Measurements from ENCODE around the gene CDH5. TPM values are rescaled to one million over a fixed set of nuclear protein-coding genes. Genes with fewer than 3 reads are reported as not detected.

Gene CDH5
- total RNA-seq: 10 to 100 TPM in 2 of 3 donors, 1 to 10 TPM in 1; 5.5 to 17.0 (median 10.2) TPM
- long read RNA-seq, donor 1, full-length matches to known transcripts: 6 of 18 reads
- long read RNA-seq, donor 1, partial matches to known transcripts: 11 of 18 reads
- long read RNA-seq, donor 1, other reads (novel, unspliced or antisense): 1 of 18 reads
- long read RNA-seq, donor 2: 0 reads

- no peaks in the 10 kb centered on the region for H3K36me3 ChIP-seq (ENCODE audit: low read depth)
- no peaks in the 10 kb centered on the region for H3K9me3 ChIP-seq
- ATAC-seq (peak; percentile 4), DNase-seq (peak; percentile 18 to 63 (median 41))
- TF ChIP-seq CTCF (IDR thresholded peaks at IDR 0.05): no peak
- H3K4me1 ChIP-seq (ENCODE audit: low read depth): peaks cover 6% of the 10 kb centered on the region
- intact Hi-C loops (cut with DNase I, micrococcal nuclease): no loop called here
- H3K4me3 ChIP-seq: no peak within 1 kb of the TSS
These were observed at the start of gene CDH5 for GRCh38 chr16:66366433-66367299. Gene CDH5, plus strand, starts transcription at chr16:66366691. Its CDS starts 12,647 bp downstream, at chr16:66379338.

- Histone ChIP-seq H3K36me3 (ENCODE audit: low read depth) (no peaks in the 10 kb centered on the region), H3K9me3 (no peaks in the 10 kb centered on the region), H3K4me3 (no peak overlapping the region), H3K4me1 (ENCODE audit: low read depth) (peaks cover 4% of the 10 kb centered on the region)
- DNase-seq: no peak
- intact Hi-C loops (cut with DNase I, micrococcal nuclease): no loop called here
- ATAC-seq: no peak
- TF ChIP-seq CTCF (IDR thresholded peaks at IDR 0.05): no peak
These were observed 48.0 kb upstream of the CDH5 start for GRCh38 chr16:66318505-66318904.

- intact Hi-C loops (cut with DNase I, micrococcal nuclease): no loop called here
- Histone ChIP-seq H3K4me1 (ENCODE audit: low read depth) (no peaks in the 10 kb centered on the region), H3K9me3 (no peaks in the 10 kb centered on the region), H3K36me3 (ENCODE audit: low read depth) (no peaks in the 10 kb centered on the region), H3K4me3 (no peak overlapping the region)
- ATAC-seq (no peak), DNase-seq (no peak)
- TF ChIP-seq CTCF (IDR thresholded peaks at IDR 0.05): no peak
These were observed 45.7 kb upstream of the CDH5 start for GRCh38 chr16:66320774-66321173.

GRCh38 chr16:66322174-66322573 lies 44.3 kb upstream of the CDH5 start:
- Histone ChIP-seq H3K9me3 (no peaks in the 10 kb centered on the region), H3K4me1 (ENCODE audit: low read depth) (no peaks in the 10 kb centered on the region), H3K4me3 (no peak overlapping the region), H3K36me3 (ENCODE audit: low read depth) (no peaks in the 10 kb centered on the region)
- DNase-seq (no peak), ATAC-seq (no peak)
- intact Hi-C loops (cut with DNase I, micrococcal nuclease): no loop called here
- no peak for TF ChIP-seq CTCF (IDR thresholded peaks at IDR 0.05)

GRCh38 chr16:66324815-66325515 lies 41.5 kb upstream of the CDH5 start:
- peak; percentile 16 for ATAC-seq
- Histone ChIP-seq H3K36me3 (ENCODE audit: low read depth) (no peaks in the 10 kb centered on the region), H3K9me3 (no peaks in the 10 kb centered on the region), H3K4me1 (ENCODE audit: low read depth) (no peaks in the 10 kb centered on the region), H3K4me3 (no peak overlapping the region)
- peak in 1 of 3 donors; percentile 33 for DNase-seq
- intact Hi-C loops (cut with DNase I, micrococcal nuclease): no loop called here
- no peak for TF ChIP-seq CTCF (IDR thresholded peaks at IDR 0.05)
